Stimulated activated CD4-positive, alpha-beta T cell treated with anti-CD3 and anti-CD28 coated beads, Interleukin-2, amount 100 ng/mL, for 24 hours (primary cell): ENCODE results near the gene UBE2QL1.

Experiments
- DNase-seq, 2 donors: peaks; one replicate each; pipeline ENCODE4 v3.0.0-alpha.2; 2020

Gene UBE2QL1

DNA sequence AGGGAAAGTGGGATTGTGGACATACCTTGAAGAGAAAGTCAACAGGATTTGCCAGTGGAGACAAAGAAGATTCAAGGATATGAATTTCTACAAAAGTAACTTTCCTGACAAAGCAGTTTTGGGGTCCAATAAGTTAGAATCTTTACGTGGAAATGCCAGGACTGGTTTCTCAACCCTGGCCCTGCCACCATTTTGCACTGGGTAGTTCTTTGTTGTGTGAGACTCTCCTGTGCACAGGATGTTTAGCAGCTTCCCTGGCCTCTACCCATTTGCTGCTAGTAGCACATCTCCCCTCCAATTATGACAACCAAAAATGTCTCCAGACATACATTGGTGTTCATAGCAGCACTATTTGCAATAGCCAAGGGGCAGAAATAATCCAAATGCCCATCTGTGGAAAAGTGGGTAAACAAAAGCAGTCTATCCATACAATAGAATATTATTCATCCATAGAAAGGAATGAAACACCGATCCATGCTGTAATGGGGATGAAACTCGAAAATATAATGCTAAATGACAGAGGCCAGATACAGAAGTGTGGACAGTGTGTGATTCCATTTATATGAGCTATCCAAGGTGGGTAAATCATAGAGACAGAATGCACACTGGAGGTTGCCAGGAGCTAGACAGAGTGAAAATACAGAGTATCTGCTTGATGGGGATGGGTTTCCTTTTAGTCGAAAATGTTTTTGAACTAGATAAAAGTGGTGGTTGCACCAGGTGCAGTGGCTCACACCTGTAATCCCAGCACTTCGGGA is 92.8 kb downstream of the UBE2QL1 start:
- no peak for DNase-seq

DNA sequence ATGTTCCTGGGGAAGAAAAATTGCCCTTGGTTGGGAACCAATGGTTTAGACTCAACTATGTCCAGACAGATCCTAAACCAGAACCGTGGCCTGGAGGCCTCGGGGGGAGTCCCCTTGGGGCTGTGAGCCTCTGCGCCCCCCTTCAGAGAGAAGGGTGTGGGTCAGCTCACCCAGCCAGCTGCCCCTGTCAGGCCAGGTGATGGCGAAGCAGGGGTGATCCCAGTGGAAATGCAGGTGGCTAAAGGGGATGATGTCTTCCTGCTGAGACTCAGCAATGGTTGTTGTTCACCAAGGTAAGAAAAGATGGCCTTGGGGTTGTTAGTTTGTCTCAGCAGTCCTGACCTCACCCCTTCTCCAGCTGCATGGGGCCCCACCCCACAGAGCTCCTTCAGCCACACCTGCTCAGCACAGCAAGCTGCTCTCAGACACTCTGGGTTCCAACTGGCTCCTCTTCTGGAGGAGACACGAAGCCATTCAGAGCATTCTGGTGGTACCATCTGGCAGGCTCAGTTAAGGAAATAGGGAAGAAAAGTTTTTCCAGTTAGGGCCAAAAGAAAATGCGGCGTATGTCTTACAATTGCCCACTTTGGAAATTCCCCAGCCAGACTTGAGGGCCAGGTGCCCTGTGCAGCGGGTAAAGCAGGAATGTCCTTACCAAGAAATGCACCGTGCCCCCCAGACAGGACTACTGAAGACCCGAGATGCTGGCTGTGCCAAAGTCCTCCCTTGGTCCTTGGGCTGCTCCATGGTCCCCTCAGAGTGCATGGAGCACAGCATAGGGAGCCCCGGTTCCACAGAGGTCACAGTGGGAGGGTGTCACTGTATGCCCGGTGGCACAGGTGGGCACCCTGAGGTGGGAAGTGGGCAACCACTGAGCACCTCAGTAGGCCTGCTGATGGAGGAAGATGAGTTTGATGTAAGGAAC is 94.0 kb downstream of the UBE2QL1 start:
- DNase-seq = no peak

DNA sequence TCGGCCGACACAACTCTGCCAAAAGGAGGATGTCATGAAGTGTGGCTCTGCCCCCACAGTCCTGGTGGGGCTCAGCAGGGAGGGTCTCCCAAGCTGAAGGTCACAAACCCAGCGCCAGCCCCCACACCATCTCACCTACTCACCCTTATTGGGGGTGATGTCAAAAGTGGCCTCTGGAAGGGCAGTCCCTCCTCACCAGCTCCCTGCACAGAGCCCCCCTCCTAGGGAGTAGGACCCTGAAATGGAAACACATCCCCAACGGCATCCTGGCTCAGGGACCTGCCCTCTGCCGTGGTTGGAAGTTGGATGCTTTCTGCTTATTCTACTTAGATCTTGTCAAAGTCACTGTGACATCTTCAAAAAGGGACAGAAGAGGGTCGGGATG is 94.7 kb downstream of the UBE2QL1 start:
- DNase-seq = no peak

DNA sequence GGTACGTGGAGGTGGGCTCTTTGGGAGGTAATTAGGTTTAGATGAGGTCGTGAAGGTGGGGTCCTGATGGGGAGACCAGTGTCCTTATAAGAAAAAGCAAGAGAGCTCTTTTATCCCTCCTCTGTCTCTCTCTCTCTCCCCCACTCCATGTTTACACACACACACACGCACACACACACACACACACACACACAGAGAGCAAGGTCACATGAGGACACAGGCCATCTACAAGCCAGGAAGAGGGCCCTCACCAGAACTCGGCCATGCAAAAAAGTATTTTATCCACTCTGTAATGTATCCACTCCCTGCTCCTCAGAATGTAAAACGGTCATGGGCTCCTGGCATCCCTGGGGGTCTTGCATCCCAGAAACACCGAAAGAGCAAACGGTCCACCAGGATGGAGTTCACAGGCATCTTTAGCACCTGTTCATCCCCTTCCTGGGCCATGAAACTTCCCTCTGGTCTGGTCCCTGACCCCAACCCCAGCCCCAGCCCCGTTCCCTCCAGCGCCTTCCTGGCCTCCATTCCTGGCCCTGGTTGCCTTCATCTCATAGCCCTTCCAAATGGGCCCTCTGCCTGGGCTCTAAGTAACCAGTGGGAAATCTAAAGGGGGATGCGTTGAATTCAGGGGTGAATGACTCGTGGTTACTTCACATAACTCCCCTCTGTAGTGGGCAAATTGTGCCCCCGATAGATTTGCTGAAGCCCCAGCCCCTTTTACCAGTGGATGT is 95.3 kb downstream of the UBE2QL1 start:
- no peak for DNase-seq
